Smooth muscle cell (in vitro differentiated cells): ENCODE measurements around the gene THSD4. TPM values are rescaled to one million over a fixed set of nuclear protein-coding genes. Genes with fewer than 3 reads are reported as not detected.

Experiments
- DNase-seq: peaks from one replicate; lab custom pipeline; 2025; ENCODE audit not compliant: unreplicated experiment; lab: John Stamatoyannopoulos, UW
- H2AFZ ChIP-seq: fragments of 200-600 bp; sonication (generic); 2 replicates; pipeline ENCODE4 v1.6.0; 2016; ENCODE audit warnings: antibody characterized with exemption, low read depth, mild to moderate bottlenecking
- H3F3A ChIP-seq: fragments of 200-600 bp; sonication (generic); 2 replicates; pipeline ENCODE4 v1.6.0; 2017; ENCODE audit warnings: antibody characterized with exemption, low read depth
- H3K27ac ChIP-seq: fragments of 200-600 bp; sonication (generic); 2 replicates; pipeline ENCODE4 v1.5.1; 2016; ENCODE audit warnings: low read depth, mild to moderate bottlenecking
- H3K27me3 ChIP-seq: fragments of 200-600 bp; sonication (generic); 2 replicates; pipeline ENCODE4 v1.6.1; 2016; ENCODE audit warnings: low read depth, mild to moderate bottlenecking
- H3K36me3 ChIP-seq: fragments of 200-600 bp; sonication (generic); 2 replicates; pipeline ENCODE4 v1.5.1; 2016; ENCODE audit warnings: low read depth
- H3K4me1 ChIP-seq: fragments of 200-600 bp; sonication (generic); 2 replicates; pipeline ENCODE4 v1.5.1; 2016; ENCODE audit warnings: low read depth
- H3K4me2 ChIP-seq: fragments of 200-600 bp; sonication (generic); 2 replicates; pipeline ENCODE4 v1.6.0; 2016; ENCODE audit warnings: mild to moderate bottlenecking
- H3K4me3 ChIP-seq: fragments of 200-600 bp; sonication (generic); 2 replicates; pipeline ENCODE4 v1.5.1; 2016; ENCODE audit warnings: mild to moderate bottlenecking
- H3K79me2 ChIP-seq: fragments of 200-600 bp; sonication (generic); 2 replicates; pipeline ENCODE4 v1.6.0; 2016; ENCODE audit warnings: low read depth, mild to moderate bottlenecking
- H3K9ac ChIP-seq: fragments of 200-600 bp; sonication (generic); 2 replicates; pipeline ENCODE4 v1.6.0; 2016; ENCODE audit warnings: low read depth
- H3K9me3 ChIP-seq: fragments of 200-600 bp; sonication (generic); replicated peaks from 2 replicates; pipeline ENCODE4 v1.5.1; 2016; ENCODE audit warnings: low read depth
- H4K20me1 ChIP-seq: fragments of 200-600 bp; sonication (generic); 2 replicates; pipeline ENCODE4 v1.6.0; 2016; ENCODE audit warnings: low read depth
- whole genome bisulfite sequencing: methylation state at CpG from one replicate; pipeline ENCODE4 v1.1.7; 2016; ENCODE audit warnings: low lambda C conversion rate; 5-methylcytosine and 5-hydroxymethylcytosine counted together
- polyA plus RNA-seq: library from polyadenylated mRNA; unstranded; fragments of >200 nt; fragmentation: Nextera tagmentation; extraction: Ambion mirVana; gene quantifications from 2 replicates; pipeline ENCODE4 v1.2.1, GENCODE V29; 2016
- total RNA-seq: library from RNA; depleted of rRNA; stranded (reverse); fragments of >200 nt; gene quantifications from 2 replicates; pipeline ENCODE4 v1.2.3, GENCODE V29; 2014
- TF ChIP-seq, protein P1 (sequence below): fragments of 200-600 bp; sonication (generic); IDR thresholded peaks from 2 replicates; pipeline ENCODE4 v1.5.1; 2017; ENCODE audit warnings: borderline replicate concordance, mild to moderate bottlenecking, antibody characterized with exemption; ENCODE audit not compliant: insufficient read depth, poor library complexity, severe bottlenecking

The THSD4 gene
- total and polyA plus RNA-seq, 2 experiments from 2014 or later = 2.5 to 4.1 TPM

DNA sequence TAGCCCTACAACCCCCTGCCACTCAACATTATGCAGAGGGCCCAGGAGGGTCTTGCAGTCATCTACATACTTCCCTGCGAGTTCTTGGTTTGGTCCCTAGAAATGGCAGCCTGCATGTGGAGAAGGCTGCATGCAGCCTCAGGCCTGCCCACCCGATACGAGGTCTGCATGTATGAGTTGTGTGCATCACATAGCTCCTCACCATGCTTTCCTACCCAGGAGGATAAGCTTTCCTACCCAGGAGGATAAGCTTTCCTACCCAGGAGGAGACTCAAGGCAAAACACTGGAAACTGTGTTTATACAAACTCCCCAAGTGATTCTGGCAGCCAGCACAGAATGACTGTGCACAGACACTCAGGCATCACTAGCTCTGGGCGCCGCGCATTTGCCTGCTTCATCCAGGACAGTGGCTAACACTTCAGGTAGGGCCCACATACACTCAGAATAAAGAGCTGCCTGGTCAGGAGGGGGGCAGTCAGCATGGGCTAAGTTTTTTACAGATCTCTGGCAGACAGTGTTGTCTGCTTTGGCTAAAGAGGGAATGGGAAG lies 187.7 kb downstream of the THSD4 start:
- no peaks in the 10 kb centered on the region for H4K20me1 ChIP-seq
- H3K9ac ChIP-seq = no peak overlapping the region
- no peak overlapping the region for H3K27ac ChIP-seq
- no peaks in the 10 kb centered on the region for H3K36me3 ChIP-seq
- no peak overlapping the region for H3K4me3 ChIP-seq
- WGBS = 93% methylated on average over 6 of the region's 6 CpGs
- H3K79me2 ChIP-seq = no peaks in the 10 kb centered on the region
- no peak for DNase-seq
- no peaks in the 10 kb centered on the region for H3K4me1 ChIP-seq
- H3F3A ChIP-seq = no peaks in the 10 kb centered on the region
- H3K27me3 ChIP-seq = no peaks in the 10 kb centered on the region
- no peak overlapping the region for H3K4me2 ChIP-seq
- TF ChIP-seq, protein P1, sequence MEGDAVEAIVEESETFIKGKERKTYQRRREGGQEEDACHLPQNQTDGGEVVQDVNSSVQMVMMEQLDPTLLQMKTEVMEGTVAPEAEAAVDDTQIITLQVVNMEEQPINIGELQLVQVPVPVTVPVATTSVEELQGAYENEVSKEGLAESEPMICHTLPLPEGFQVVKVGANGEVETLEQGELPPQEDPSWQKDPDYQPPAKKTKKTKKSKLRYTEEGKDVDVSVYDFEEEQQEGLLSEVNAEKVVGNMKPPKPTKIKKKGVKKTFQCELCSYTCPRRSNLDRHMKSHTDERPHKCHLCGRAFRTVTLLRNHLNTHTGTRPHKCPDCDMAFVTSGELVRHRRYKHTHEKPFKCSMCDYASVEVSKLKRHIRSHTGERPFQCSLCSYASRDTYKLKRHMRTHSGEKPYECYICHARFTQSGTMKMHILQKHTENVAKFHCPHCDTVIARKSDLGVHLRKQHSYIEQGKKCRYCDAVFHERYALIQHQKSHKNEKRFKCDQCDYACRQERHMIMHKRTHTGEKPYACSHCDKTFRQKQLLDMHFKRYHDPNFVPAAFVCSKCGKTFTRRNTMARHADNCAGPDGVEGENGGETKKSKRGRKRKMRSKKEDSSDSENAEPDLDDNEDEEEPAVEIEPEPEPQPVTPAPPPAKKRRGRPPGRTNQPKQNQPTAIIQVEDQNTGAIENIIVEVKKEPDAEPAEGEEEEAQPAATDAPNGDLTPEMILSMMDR = no peak
- no peaks in the 10 kb centered on the region for H3K9me3 ChIP-seq
- no peak overlapping the region for H2AFZ ChIP-seq

DNA sequence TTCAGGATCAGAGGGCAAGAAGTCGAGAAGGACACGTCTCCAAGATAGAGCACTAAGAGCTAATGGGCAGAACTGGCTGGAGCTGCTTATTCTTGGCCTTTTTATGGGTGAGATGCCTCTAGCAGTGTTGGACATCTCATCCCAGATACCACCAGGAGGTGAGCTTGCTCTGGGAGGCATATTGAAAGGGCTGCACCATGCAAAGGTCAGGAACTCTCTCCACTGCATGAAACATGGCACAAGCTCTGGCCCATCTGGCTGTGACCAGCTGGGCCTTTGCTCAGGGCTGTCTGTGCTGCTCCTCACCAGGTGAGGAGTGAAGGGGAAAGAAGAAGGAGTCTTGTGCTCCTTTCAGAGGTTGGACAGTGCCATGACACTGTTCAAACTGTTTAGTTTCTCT lies 188.7 kb downstream of the THSD4 start:
- 100% methylated on average over 2 of the region's 2 CpGs for WGBS
- Histone ChIP-seq H3K4me1 (no peaks in the 10 kb centered on the region), H2AFZ (no peak overlapping the region), H3K4me3 (no peak overlapping the region), H3K4me2 (no peak overlapping the region), H3K9ac (no peak overlapping the region), H3F3A (no peaks in the 10 kb centered on the region), H3K36me3 (no peaks in the 10 kb centered on the region), H3K27ac (no peak overlapping the region), H3K27me3 (no peaks in the 10 kb centered on the region), H3K9me3 (no peaks in the 10 kb centered on the region), H3K79me2 (no peaks in the 10 kb centered on the region), H4K20me1 (no peaks in the 10 kb centered on the region)
- no peak for DNase-seq
- TF ChIP-seq, protein P1 = no peak

DNA sequence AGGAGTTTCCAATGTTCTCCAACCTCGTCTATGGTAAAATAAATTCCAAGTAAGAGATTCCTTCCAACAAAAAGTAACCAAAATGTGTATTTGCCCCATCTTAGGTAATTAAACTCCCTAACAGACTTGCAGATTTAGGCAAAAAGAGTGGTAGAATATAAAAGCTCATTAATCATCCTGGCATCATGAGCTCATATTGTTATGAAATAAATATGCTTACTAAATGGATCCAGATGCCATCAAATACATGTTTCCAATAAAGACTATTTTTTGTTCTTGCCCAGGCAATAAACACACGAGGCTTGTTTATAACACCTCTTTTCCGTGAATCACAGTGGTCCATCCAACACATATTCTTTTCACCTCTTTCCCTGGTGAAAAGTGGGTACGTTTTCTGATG lies 189.4 kb downstream of the THSD4 start:
- no peaks in the 10 kb centered on the region for H3K79me2 ChIP-seq
- H3K9me3 ChIP-seq = no peaks in the 10 kb centered on the region
- H3K4me3 ChIP-seq = no peak overlapping the region
- 96% methylated on average over 4 of the region's 4 CpGs for WGBS
- H4K20me1 ChIP-seq = no peaks in the 10 kb centered on the region
- H3K36me3 ChIP-seq = no peaks in the 10 kb centered on the region
- no peak overlapping the region for H3K9ac ChIP-seq
- no peaks in the 10 kb centered on the region for H3K4me1 ChIP-seq
- H3K4me2 ChIP-seq = no peak overlapping the region
- H3K27me3 ChIP-seq = no peaks in the 10 kb centered on the region
- H2AFZ ChIP-seq = no peak overlapping the region
- H3F3A ChIP-seq = no peaks in the 10 kb centered on the region
- DNase-seq = no peak
- TF ChIP-seq, protein P1 = no peak
- H3K27ac ChIP-seq = no peak overlapping the region

DNA sequence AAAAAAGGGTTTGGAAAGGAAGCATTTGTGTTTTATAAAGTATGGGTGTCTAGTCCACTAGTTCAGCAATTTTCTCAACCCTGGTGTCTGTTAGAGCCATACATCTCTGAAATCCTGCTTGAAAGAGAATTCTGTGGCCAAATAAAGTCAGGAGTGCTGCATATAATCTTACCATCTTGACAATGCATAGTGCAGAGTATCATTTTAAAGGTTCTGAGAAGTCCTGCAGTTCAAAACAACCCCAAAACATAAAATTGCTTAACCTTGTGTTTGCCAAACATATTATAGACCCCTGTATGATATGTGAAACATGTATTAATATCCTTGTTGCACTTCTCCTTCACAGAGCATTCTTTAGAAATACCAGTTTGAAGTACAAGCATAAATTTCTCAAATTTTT lies 191.3 kb downstream of the THSD4 start:
- DNase-seq = no peak
- Histone ChIP-seq H3F3A (no peaks in the 10 kb centered on the region), H3K27ac (no peak overlapping the region), H3K27me3 (no peaks in the 10 kb centered on the region), H3K4me1 (no peaks in the 10 kb centered on the region), H3K4me3 (no peak overlapping the region), H2AFZ (no peak overlapping the region), H3K36me3 (no peaks in the 10 kb centered on the region), H3K79me2 (no peaks in the 10 kb centered on the region), H3K9ac (no peak overlapping the region), H3K9me3 (no peaks in the 10 kb centered on the region), H3K4me2 (no peak overlapping the region), H4K20me1 (no peaks in the 10 kb centered on the region)
- TF ChIP-seq, protein P1 = no peak
